ENCODE data around the gene RAC2.

The RAC2 gene

DNA sequence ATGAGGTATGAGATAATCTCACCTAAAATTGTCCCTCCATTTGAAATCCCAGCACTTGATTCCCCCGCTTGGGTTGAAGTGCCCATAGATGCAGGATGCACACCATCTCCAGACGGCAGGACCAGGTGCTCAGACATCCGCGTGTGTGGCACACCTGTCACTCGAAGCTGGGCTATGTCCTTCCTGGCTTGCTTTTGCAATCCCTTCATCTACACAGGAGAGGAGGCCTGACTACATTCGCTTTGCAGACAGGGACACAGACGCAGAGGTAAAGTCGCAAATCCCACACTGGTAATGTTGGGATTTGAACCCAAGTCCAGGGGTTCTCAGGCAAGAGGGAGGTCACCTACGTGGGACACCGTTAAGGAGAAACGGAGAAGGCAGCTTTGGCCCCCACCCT is 31.1 kb upstream of the RAC2 start:
- DNase-seq: no peak

DNA sequence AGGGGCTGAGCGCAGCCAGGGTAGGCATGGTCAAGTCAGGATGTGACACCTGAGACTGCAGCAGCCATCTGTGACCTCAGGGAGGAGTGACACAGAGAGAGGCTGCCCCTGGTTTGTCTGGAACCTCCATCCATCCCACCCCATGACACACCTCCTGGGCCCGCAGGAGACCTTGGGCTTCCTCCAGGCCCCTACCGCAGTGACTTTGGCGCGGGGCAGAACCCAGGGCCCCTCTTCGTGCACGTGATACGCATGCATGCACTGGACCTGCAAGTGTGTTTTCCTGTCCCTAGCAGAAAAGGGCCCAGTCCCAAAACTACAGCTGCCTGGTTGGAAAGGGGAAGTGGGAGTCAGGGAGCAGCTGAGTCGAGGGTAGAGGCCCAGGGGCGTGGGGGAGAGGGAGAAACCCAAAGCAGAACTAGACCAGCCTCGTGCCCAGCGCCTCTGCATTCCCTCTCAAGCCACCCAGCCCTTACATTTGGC is 30.4 kb upstream of the RAC2 start:
- DNase-seq: no peak

GRCh38 chr22:37273846-37274225 is 29.8 kb upstream of the RAC2 start:
- no peak for DNase-seq

GRCh38 chr22:37273126-37273845 is 29.2 kb upstream of the RAC2 start:
- no peak for DNase-seq

- no peak for DNase-seq
Measured at GRCh38 chr22:37270928-37271650, 27.0 kb upstream of the RAC2 start.

DNA sequence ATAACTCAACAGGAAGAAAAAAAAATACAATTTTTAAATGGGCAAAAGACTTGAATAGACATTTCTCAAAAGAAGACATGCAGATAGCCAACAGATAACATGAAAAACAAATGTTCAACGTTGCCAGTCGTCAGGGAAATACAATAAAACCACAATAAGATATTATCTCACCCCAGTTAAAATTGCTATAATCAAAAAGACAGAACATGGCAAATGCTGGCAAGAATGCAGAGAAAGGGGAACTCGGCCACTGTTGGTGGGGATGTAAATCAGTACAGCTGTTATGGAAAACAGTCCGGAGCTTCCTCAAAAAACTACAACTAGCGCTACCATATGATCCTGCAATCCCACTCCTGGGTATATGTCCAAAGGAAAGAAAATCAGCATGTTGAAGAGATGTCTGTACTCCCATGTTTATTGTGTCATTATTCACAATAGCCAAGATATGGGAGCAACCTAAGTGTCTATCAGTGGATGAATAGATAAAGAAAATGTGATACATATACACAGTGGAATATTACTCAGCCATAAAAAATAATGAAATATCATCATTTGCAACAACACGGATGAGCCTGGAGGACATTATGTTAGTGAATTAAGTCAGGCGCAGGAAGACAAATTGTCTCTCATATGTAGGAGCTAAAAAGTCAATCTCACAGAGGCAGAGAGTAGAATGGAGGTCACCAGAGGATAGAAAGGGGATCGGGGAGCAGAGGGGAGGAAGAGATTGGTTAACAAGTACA is 26.0 kb upstream of the RAC2 start:
- DNase-seq: no peak

- DNase-seq: no peak
Measured at GRCh38 chr22:37267661-37268413, 23.8 kb upstream of the RAC2 start.

GRCh38 chr22:37267135-37267587 is 23.1 kb upstream of the RAC2 start:
- no peak for DNase-seq

DNA sequence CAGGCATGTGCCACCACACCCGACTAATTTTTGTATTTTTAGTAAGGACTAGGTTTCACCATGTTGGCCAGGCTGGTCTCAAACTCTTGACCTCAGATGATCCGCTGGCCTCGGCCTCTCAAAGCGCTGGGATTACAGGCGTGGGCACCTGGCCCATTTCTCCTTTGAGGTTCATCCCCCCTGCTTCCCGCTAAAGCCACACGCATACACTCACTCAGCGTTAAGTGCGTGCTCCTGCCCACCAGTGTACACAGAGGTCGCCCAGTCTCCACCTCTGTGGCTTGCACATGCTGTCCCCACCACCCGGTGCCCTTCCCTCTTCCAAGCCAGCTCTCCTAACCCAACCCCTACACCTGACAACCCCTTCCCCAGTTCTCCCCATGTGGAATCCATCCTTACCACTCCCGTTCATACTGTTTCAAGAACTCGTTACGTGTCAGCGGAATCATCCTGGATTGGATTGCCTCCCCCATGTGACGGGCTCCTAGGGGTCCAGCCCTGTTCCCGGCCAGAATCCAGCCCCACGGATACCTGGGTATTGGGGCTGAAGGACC is 22.6 kb upstream of the RAC2 start:
- no peak for DNase-seq

- no peak for DNase-seq
Measured at GRCh38 chr22:37263966-37264887, 20.2 kb upstream of the RAC2 start.

GRCh38 chr22:37262346-37262745 is 18.3 kb upstream of the RAC2 start:
- no peak for DNase-seq

DNA sequence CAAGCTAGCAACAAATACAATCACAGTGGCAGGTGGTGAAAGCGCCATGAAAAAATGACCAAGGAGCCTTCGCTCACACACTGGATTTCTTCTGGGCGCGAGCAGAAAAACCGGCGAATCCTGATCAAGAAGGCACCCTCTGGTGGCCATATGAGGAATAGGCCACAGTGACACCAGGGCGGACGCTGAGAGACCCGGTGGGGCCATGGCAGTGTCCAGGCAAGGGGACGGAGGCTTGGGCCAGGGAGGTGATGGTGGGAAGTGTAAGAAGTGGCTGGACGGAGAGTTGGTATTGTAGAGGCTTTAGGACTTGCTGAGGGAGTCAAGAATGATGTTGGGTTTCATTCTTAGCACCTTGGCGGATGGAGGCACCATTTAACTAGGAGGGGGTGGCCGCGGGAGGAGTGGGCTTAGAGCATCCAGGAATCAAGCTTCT is 16.9 kb upstream of the RAC2 start:
- peak; percentile 8 for DNase-seq

GRCh38 chr22:37260155-37260795 is 16.2 kb upstream of the RAC2 start:
- no peak for DNase-seq

- no peak for DNase-seq
Measured at GRCh38 chr22:37259540-37260029, 15.5 kb upstream of the RAC2 start.

GRCh38 chr22:37258753-37259401 is 14.8 kb upstream of the RAC2 start:
- DNase-seq: no peak

DNA sequence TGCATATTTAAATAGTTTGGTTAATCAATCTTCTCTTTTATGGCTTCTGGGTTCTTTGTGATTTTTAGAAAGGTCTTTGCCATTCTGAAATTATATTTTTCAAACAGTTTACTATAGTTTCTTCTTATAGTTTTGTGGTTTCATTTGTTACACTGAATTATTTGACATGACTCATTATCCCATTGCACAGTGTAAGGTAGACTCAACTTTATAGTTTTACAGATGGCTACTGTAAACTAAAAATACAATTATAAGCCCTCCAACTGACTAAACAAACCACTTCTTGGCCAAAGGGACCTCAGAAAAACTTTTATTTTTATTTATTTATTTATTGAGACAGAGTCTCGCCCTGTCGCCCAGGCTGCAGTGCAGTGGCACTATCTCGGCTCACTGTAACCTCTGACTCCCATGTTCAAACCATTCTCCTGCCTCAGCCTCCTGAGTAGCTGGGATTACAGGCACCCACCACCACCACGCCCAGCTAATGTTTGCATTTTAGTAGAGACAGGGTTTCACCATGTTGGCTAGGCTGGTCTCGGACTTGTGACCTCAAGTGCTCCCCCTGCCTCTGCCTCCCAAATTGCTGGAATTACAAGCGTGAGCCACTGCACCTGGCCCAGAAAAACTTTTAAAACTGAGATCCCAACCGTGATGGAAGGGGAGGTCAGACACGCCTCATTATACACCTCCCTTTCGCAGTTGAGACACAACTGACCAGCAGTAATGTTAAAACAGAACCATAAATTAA is 14.1 kb upstream of the RAC2 start:
- DNase-seq: no peak

DNA sequence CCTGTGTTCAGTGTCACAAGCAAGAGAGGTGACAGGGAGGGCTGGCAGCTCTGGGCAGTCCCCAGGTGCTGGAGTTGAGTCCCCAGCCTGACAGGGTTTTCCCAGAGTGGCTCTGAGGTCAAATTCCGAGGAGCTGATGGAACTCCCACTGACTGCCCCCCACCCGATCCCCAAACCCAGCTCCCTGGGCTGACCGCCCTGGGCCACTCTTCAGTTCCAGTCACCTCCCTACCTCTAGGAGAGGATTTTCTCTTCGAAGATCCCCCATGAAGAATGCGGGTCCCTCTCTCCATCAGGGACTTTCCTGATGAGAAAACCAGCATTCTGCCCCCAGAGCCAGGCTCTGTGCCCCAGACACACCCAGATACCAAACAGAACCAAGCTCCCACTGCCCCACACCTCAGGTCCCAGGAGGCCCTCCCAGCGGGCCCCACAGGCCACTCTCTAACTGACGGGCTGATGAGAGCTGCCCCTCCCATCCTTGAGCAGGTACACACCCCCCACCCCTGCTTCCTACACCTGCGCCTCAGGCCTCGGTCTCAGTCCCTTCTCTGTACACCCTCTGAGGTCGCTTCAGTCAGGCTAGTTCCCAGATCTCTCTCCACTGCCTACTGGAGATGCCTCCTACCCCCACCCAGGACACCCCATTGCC is 12.1 kb upstream of the RAC2 start:
- no peak for DNase-seq

DNA sequence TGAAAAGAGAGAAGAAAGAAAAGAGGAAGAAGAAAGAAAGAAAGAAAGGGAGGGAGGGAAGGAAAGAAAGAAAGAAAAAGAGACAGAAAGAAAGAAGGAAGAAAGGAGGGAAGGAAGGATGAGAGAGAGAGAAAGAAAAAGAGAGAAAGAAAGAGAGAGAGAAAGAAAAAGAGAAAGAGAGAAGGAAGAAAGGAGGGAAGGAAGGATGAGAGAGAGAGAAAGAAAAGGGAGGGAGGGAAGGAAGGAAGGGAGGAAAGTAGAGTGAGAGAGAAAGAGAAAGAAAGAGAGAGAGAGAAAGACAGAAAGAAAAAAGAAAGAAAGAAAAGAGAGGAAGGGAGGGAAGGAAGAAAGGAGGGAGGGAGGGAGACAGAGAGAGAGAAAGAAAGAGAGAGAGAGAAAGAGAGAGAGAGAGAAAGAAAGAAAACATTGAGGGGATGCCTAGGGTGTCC is 11.5 kb upstream of the RAC2 start:
- no peak for DNase-seq

- no peak for DNase-seq
Measured at GRCh38 chr22:37254867-37255233, 10.8 kb upstream of the RAC2 start.
